ENCODE measurements around the gene HOXC10.

GRCh38 chr12:54032627-54033100 lies 47.7 kb downstream of the HOXC10 start, which contains the start of gene HOXC5:
- TF ChIP-seq POLR2A (IDR thresholded peaks at IDR 0.05): no peak
- TF ChIP-seq CTCF (IDR thresholded peaks at IDR 0.05): peak; percentile 90 to 99 (median 96)
